Fibroblast of gingiva (primary cell): ENCODE data around the gene SLC28A1.

Source experiments
- DNase-seq: peaks from one replicate; pipeline ENCODE4 v3.0.0-alpha.2; 2011; ENCODE audit warnings: low read depth

SLC28A1 gene

GRCh38 chr15:84940399-84940798 lies 55.9 kb downstream of the SLC28A1 start:
- no peak for DNase-seq

GRCh38 chr15:84942456-84942855 lies 58.0 kb downstream of the SLC28A1 start:
- DNase-seq, result no peak

GRCh38 chr15:84944311-84944710 lies 59.8 kb downstream of the SLC28A1 start:
- no peak for DNase-seq

GRCh38 chr15:84944861-84945260 lies 60.4 kb downstream of the SLC28A1 start:
- no peak for DNase-seq

GRCh38 chr15:84946772-84947489 lies 62.5 kb downstream of the SLC28A1 start:
- no peak for DNase-seq

GRCh38 chr15:84947947-84948830 lies 63.7 kb downstream of the SLC28A1 start:
- DNase-seq, result peak; percentile 82

GRCh38 chr15:84949043-84949442 lies 64.6 kb downstream of the SLC28A1 start:
- DNase-seq, result peak; percentile 72

- DNase-seq, result no peak
Measured at GRCh38 chr15:84949845-84950569, 65.5 kb downstream of the SLC28A1 start.

GRCh38 chr15:84950570-84951111 lies 66.2 kb downstream of the SLC28A1 start:
- no peak for DNase-seq

- DNase-seq, result no peak
Measured at GRCh38 chr15:84951736-84952135, 67.3 kb downstream of the SLC28A1 start.

- no peak for DNase-seq
Measured at GRCh38 chr15:84953136-84953535, 68.7 kb downstream of the SLC28A1 start.

- no peak for DNase-seq
Measured at GRCh38 chr15:84953726-84954125, 69.3 kb downstream of the SLC28A1 start.

- peak; percentile 69 for DNase-seq
Measured at GRCh38 chr15:84955089-84955848, 70.8 kb downstream of the SLC28A1 start.

GRCh38 chr15:84956199-84956598 lies 71.7 kb downstream of the SLC28A1 start:
- DNase-seq, result no peak

GRCh38 chr15:84960391-84961113 lies 76.1 kb downstream of the SLC28A1 start:
- DNase-seq, result no peak

GRCh38 chr15:84961114-84961452 lies 76.6 kb downstream of the SLC28A1 start:
- no peak for DNase-seq

GRCh38 chr15:84961707-84962106 lies 77.2 kb downstream of the SLC28A1 start:
- DNase-seq, result no peak

- DNase-seq, result no peak
Measured at GRCh38 chr15:84962955-84963354, 78.5 kb downstream of the SLC28A1 start.

GRCh38 chr15:84967380-84967779 lies 82.9 kb downstream of the SLC28A1 start:
- no peak for DNase-seq

GRCh38 chr15:84968301-84968700 lies 83.8 kb downstream of the SLC28A1 start:
- DNase-seq, result no peak

GRCh38 chr15:84969257-84969656 lies 84.8 kb downstream of the SLC28A1 start:
- DNase-seq, result no peak
